HCT116 (cell line): ENCODE results near the gene C12orf43.

Experiments used
- JUND ChIP-seq: IDR thresholded peaks from 2 replicates; pipeline ENCODE4 v1.6.1; 2012
- RAD21 ChIP-seq: IDR thresholded peaks from 2 replicates; pipeline ENCODE4 v1.6.1; 2012; ENCODE audit warnings: low read depth, mild to moderate bottlenecking
- REST ChIP-seq: IDR thresholded peaks from 2 replicates; pipeline ENCODE4 v1.6.1; 2012; ENCODE audit warnings: low read depth
- TF ChIP-seq, protein P1 (sequence below), 3 experiments: fragments of 200-600 bp in 1 of 3; sonication (generic) in 1 of 3; IDR thresholded peaks in 2 of 3; conservative IDR thresholded peaks in 1 of 3; 2 replicates each; pipeline ENCODE4 v1.5.1; 2012 to 2017; ENCODE audit warnings: low read depth in 2 of 3, low read length in 2 of 3, antibody characterized with exemption in 1 of 3, borderline replicate concordance in 1 of 3, control low read depth in 1 of 3, mild to moderate bottlenecking in 1 of 3, mixed read lengths in 1 of 3, mixed run types in 1 of 3, moderate library complexity in 1 of 3; ENCODE audit not compliant: insufficient read depth in 1 of 3

- TF ChIP-seq, protein P1, sequence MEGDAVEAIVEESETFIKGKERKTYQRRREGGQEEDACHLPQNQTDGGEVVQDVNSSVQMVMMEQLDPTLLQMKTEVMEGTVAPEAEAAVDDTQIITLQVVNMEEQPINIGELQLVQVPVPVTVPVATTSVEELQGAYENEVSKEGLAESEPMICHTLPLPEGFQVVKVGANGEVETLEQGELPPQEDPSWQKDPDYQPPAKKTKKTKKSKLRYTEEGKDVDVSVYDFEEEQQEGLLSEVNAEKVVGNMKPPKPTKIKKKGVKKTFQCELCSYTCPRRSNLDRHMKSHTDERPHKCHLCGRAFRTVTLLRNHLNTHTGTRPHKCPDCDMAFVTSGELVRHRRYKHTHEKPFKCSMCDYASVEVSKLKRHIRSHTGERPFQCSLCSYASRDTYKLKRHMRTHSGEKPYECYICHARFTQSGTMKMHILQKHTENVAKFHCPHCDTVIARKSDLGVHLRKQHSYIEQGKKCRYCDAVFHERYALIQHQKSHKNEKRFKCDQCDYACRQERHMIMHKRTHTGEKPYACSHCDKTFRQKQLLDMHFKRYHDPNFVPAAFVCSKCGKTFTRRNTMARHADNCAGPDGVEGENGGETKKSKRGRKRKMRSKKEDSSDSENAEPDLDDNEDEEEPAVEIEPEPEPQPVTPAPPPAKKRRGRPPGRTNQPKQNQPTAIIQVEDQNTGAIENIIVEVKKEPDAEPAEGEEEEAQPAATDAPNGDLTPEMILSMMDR (IDR thresholded peaks at IDR 0.05 in 2 of 3, conservative IDR thresholded peaks at IDR 0.05 in 1 of 3; ENCODE audit: borderline replicate concordance in 1 of 3, insufficient read depth in 1 of 3, low read depth in 2 of 3, low read length in 2 of 3): no peak
- TF ChIP-seq RAD21 (no peak), REST (no peak), JUND (no peak)
These were observed 65.5 kb downstream of the C12orf43 start for GRCh38 chr12:120950807-120951206.
